Measurements from ENCODE around the gene SBF2. TPM values are rescaled to one million over a fixed set of nuclear protein-coding genes. Genes with fewer than 3 reads are reported as not detected.

SBF2 gene
- total RNA-seq, 2 donors from 2014 or later = 22.8 to 23.9 TPM

DNA sequence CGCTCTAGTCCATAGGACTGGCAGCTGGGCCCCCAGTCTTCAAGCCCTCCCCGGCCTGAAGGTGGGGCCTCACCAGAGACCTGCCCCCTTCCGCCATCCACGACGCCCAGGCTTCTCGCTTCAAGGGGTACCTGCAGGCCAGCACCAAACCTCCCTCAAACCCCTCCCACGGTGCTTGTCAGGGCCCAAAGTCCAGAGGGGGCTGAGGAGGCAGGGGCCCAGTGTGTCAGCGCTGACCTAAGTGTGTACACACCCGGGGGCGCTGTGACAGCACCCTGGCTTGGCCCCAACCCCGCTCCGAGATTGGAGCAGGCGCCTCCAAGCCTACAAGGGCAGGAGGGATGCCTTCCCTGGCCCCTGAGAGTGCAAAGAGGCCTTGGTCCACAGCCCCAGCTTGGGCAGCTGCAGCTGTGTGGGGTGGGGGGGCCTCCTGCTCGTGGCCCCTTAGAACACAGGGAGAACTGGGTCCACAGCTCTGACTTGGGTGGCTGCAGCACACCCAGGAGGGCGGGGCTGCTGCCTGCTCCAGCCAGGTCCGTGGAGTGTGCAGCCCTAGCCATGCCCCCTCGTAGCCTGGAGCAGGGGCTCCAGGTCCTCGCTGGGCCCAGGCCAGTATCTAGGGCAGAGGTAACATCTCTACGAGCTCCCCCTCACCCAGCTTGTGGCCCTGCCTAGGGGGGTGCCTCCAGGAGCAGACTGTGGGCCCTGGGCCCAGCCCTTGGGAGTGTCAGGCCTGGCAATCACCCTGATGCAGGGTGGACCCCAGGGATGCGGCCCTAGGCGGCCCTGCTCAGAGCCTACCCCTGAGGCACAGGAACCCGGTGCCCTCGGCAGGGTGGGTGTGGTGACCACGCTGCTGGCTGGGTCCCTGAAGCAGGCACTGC lies 4.9 kb downstream of the SBF2 start:
- Histone ChIP-seq H3K27me3 (no peaks in the 10 kb centered on the region), H3K27ac (no peak overlapping the region), H3K36me3 (no peaks in the 10 kb centered on the region), H3K9me3 (no peaks in the 10 kb centered on the region), H3K4me1 (peaks cover 0 to 31% of the 10 kb centered on the region in 2 donors), H3K4me3 (no peak overlapping the region)
- no peak for TF ChIP-seq CTCF (IDR thresholded peaks at IDR 0.05)
- no peak for DNase-seq (ENCODE audit: low spot score)

GRCh38 chr11:10287766-10288715 lies 6.0 kb downstream of the SBF2 start:
- H3K27me3 ChIP-seq = no peaks in the 10 kb centered on the region
- H3K9me3 ChIP-seq = no peaks in the 10 kb centered on the region
- H3K36me3 ChIP-seq = no peaks in the 10 kb centered on the region
- no peak for TF ChIP-seq CTCF (IDR thresholded peaks at IDR 0.05)
- H3K4me1 ChIP-seq = peaks cover 0 to 29% of the 10 kb centered on the region in 2 donors
- no peak for DNase-seq (ENCODE audit: low spot score)
- H3K27ac ChIP-seq = no peak overlapping the region
- H3K4me3 ChIP-seq = no peak overlapping the region

DNA sequence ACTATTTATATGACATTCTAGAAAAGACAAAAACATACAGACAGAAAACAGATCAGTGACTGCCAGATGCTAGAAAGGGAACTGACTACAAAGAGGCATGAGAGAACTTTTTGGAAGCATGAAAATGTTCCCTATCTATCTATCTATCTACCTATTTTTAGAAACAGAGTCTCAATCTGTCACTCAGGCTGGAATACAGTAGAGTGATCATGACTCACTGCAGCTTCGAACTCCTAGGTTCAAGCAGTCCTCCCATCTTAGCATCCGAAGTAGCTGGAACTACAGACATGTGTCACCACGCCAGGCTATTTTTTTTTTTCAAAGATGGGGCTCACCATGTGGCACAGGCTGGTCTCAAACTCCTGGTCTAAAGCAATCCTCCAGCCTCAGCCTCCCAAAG lies 6.9 kb downstream of the SBF2 start:
- Histone ChIP-seq H3K36me3 (no peaks in the 10 kb centered on the region), H3K27me3 (no peaks in the 10 kb centered on the region), H3K9me3 (no peaks in the 10 kb centered on the region), H3K4me3 (no peak overlapping the region), H3K4me1 (peaks cover 0 to 20% of the 10 kb centered on the region in 2 donors), H3K27ac (no peak overlapping the region)
- no peak for TF ChIP-seq CTCF (IDR thresholded peaks at IDR 0.05)
- no peak for DNase-seq (ENCODE audit: low spot score)

- no peaks in the 10 kb centered on the region for H3K9me3 ChIP-seq
- H3K36me3 ChIP-seq = no peaks in the 10 kb centered on the region
- no peak overlapping the region for H3K27ac ChIP-seq
- H3K4me3 ChIP-seq = no peak overlapping the region
- H3K4me1 ChIP-seq = peaks cover 0 to 14% of the 10 kb centered on the region in 2 donors
- no peak for DNase-seq (ENCODE audit: low spot score)
- no peaks in the 10 kb centered on the region for H3K27me3 ChIP-seq
- no peak for TF ChIP-seq CTCF (IDR thresholded peaks at IDR 0.05)
These were observed 8.7 kb downstream of the SBF2 start for GRCh38 chr11:10285148-10285802.

DNA sequence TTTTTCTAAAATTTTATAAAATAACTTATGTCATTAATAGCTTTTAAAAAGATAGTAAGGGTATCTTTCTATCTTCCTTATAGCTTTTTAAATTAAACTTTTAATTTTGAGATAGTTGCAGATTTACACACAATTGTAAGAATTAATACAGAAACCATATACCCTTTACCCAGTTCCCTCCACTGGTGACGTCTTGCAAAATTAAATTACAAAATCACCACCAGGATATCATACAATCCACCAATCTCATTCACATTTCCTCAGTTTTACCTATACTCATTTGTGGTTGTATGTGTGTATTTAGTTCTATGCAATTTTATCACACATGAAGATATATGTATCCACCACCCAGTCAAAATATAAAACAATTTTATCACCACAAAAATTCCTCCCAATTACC lies 10.0 kb downstream of the SBF2 start:
- no peak for TF ChIP-seq CTCF (IDR thresholded peaks at IDR 0.05)
- Histone ChIP-seq H3K9me3 (no peaks in the 10 kb centered on the region), H3K36me3 (no peaks in the 10 kb centered on the region), H3K27ac (no peak overlapping the region), H3K4me1 (peaks cover 0 to 3% of the 10 kb centered on the region in 2 donors), H3K27me3 (no peaks in the 10 kb centered on the region), H3K4me3 (no peak overlapping the region)
- DNase-seq (ENCODE audit: low spot score) = no peak
